GM12878 (cell line): Measurements from ENCODE around the gene FAF1.
"Not testable (repeated sequence)": the region's sequence is repeated elsewhere in the genome, so short reads cannot be mapped to it uniquely, and the experiment has no call there.

Experiments used
- POLR2A ChIP-seq: IDR thresholded peaks from 2 replicates; pipeline ENCODE4 v1.6.1; 2011; ENCODE audit warnings: low read depth, mild to moderate bottlenecking, low read length
- POU2F2 ChIP-seq: IDR thresholded peaks from 3 replicates; pipeline ENCODE4 v1.6.1; 2011; ENCODE audit warnings: low read depth, mild to moderate bottlenecking, low read length, borderline replicate concordance
- RFX5 ChIP-seq: IDR thresholded peaks from 2 replicates; pipeline ENCODE4 v1.6.1; 2011; ENCODE audit warnings: low read depth, low read length, improper control_type of control experiment

DNA sequence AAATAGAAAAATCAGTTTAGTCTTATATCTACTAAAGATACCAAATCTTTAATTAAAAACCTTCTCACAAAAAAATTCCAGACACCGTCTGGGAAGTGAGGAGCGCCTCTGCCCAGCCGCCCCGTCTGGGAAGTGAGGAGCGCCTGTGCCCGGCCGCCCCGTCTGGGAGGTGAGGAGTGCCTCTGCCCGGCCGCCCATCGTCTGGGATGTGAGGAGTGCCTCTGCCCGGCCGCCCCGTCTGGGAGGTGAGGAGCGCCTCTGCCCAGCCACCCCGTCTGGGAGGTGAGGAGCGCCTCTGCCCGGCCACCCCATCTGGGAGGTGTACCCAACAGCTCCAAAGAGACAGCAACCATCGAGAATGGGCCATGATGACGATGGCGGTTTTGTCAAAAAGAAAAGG is 133.3 kb downstream of the FAF1 start:
- not testable (repeated sequence) for TF ChIP-seq POLR2A, POU2F2, RFX5
